ENCODE results near the gene TNNT3.

GRCh38 chr11:1870326-1870696 lies 49.2 kb upstream of the TNNT3 start:
- no peak for TF ChIP-seq POLR2A (IDR thresholded peaks at IDR 0.05)
- TF ChIP-seq CTCF (IDR thresholded peaks at IDR 0.05), result no peak

All from thyroid gland (tissue), 4 donors.